Activated T-helper 2 cell treated with anti-CD3 and anti-CD28 coated beads, Interferon-gamma antibody, Interleukin-2, Interleukin-4, amounts not matched to agents 10 μg/mL and 5 μg/mL and 100 μg/mL, durations not matched to agents 14 hours and 24 hours and 36 hours (primary cell): Measurements from ENCODE around the gene FLRT1. TPM values are rescaled to one million over a fixed set of nuclear protein-coding genes. Genes with fewer than 3 reads are reported as not detected.

Experiments used
- DNase-seq: peaks from one replicate; pipeline ENCODE4 v3.0.0; 2021; ENCODE audit warnings: low spot score
- H3K27ac Mint-ChIP-seq: one replicate; pipeline ENCODE4 v1.8.0; 2021; ENCODE audit warnings: mixed read lengths
- H3K27me3 Mint-ChIP-seq: one replicate; pipeline ENCODE4 v1.8.0; 2021; ENCODE audit warnings: low read depth, mixed read lengths
- H3K36me3 Mint-ChIP-seq: one replicate; pipeline ENCODE4 v1.8.0; 2021; ENCODE audit warnings: low read depth, mixed read lengths
- H3K4me1 Mint-ChIP-seq: one replicate; pipeline ENCODE4 v1.8.0; 2021; ENCODE audit warnings: low read depth, mixed read lengths
- H3K4me3 Mint-ChIP-seq: one replicate; pipeline ENCODE4 v1.8.0; 2021; ENCODE audit warnings: low read depth, mild to moderate bottlenecking, moderate library complexity, mixed read lengths
- H3K9me3 Mint-ChIP-seq: one replicate; pipeline ENCODE4 v1.8.0; 2021; ENCODE audit warnings: mixed read lengths
- intact Hi-C: fragments of 100-400 bp; cut with micrococcal nuclease; formaldehyde crosslinking; loops from one replicate; pipeline ENCODE4 v1.15.1; 2023
- total RNA-seq: library from RNA; stranded (reverse); gene quantifications from 2 replicates; pipeline ENCODE4 v1.2.3, GENCODE V29; 2022

Gene FLRT1
- total RNA-seq, 1 donor from 2014 or later, result not detected

- intact Hi-C loops, result no loop called here
- Mint-ChIP-seq H3K4me3 (no peak overlapping the region), H3K27ac (no peak overlapping the region), H3K27me3 (peaks cover 25% of the 10 kb centered on the region), H3K4me1 (peaks cover 3% of the 10 kb centered on the region), H3K9me3 (peaks cover 13% of the 10 kb centered on the region), H3K36me3 (no peaks in the 10 kb centered on the region)
- no peak for DNase-seq
Measured at GRCh38 chr11:64009710-64010109, 26.0 kb upstream of the FLRT1 start.

GRCh38 chr11:64010783-64011182, 24.9 kb upstream of the FLRT1 start:
- intact Hi-C loops, result no loop called here
- peaks cover 3% of the 10 kb centered on the region for H3K4me1 Mint-ChIP-seq

GRCh38 chr11:64011371-64011770, 24.4 kb upstream of the FLRT1 start:
- peaks cover 3% of the 10 kb centered on the region for H3K4me1 Mint-ChIP-seq
- H3K36me3 Mint-ChIP-seq, result no peaks in the 10 kb centered on the region
- H3K9me3 Mint-ChIP-seq, result peaks cover 13% of the 10 kb centered on the region
- no peak for DNase-seq
- no peak overlapping the region for H3K4me3 Mint-ChIP-seq
- H3K27me3 Mint-ChIP-seq, result peaks cover 22% of the 10 kb centered on the region
- intact Hi-C loops, result no loop called here
- H3K27ac Mint-ChIP-seq, result no peak overlapping the region

More at GRCh38 chr11:64010783-64011182, 24.9 kb upstream of the FLRT1 start:
- Mint-ChIP-seq H3K27me3 (peaks cover 25% of the 10 kb centered on the region), H3K36me3 (no peaks in the 10 kb centered on the region), H3K4me3 (no peak overlapping the region), H3K27ac (no peak overlapping the region), H3K9me3 (peaks cover 13% of the 10 kb centered on the region)
- DNase-seq, result no peak

GRCh38 chr11:64013141-64013896, 22.4 kb upstream of the FLRT1 start:
- Mint-ChIP-seq H3K27ac (no peak overlapping the region), H3K4me3 (no peak overlapping the region), H3K36me3 (no peaks in the 10 kb centered on the region), H3K27me3 (peaks cover 5% of the 10 kb centered on the region), H3K4me1 (no peaks in the 10 kb centered on the region), H3K9me3 (peaks cover 13% of the 10 kb centered on the region)
- intact Hi-C loops, result no loop called here
- no peak for DNase-seq

- intact Hi-C loops, result no loop called here
Measured at GRCh38 chr11:64014356-64014755, 21.4 kb upstream of the FLRT1 start.

GRCh38 chr11:64015510-64015909, 20.2 kb upstream of the FLRT1 start:
- Mint-ChIP-seq H3K27ac (no peak overlapping the region), H3K4me1 (no peaks in the 10 kb centered on the region), H3K4me3 (no peak overlapping the region), H3K36me3 (no peaks in the 10 kb centered on the region), H3K9me3 (peaks cover 6% of the 10 kb centered on the region), H3K27me3 (no peaks in the 10 kb centered on the region)
- no peak for DNase-seq
- intact Hi-C loops, result no loop called here

More at GRCh38 chr11:64014356-64014755, 21.4 kb upstream of the FLRT1 start:
- Mint-ChIP-seq H3K4me1 (no peaks in the 10 kb centered on the region), H3K4me3 (no peak overlapping the region), H3K36me3 (no peaks in the 10 kb centered on the region), H3K27ac (no peak overlapping the region), H3K27me3 (no peaks in the 10 kb centered on the region), H3K9me3 (peaks cover 13% of the 10 kb centered on the region)
- no peak for DNase-seq

GRCh38 chr11:64015935-64016845, 19.5 kb upstream of the FLRT1 start:
- intact Hi-C loops, result no loop called here
- Mint-ChIP-seq H3K4me1 (no peaks in the 10 kb centered on the region), H3K4me3 (no peak overlapping the region), H3K36me3 (no peaks in the 10 kb centered on the region), H3K9me3 (no peaks in the 10 kb centered on the region), H3K27me3 (no peaks in the 10 kb centered on the region), H3K27ac (no peak overlapping the region)
- no peak for DNase-seq

- no peak overlapping the region for H3K27ac Mint-ChIP-seq
- H3K27me3 Mint-ChIP-seq, result no peaks in the 10 kb centered on the region
- no peaks in the 10 kb centered on the region for H3K9me3 Mint-ChIP-seq
- no peak overlapping the region for H3K4me3 Mint-ChIP-seq
- no peaks in the 10 kb centered on the region for H3K4me1 Mint-ChIP-seq
- DNase-seq, result no peak
- no peaks in the 10 kb centered on the region for H3K36me3 Mint-ChIP-seq
- intact Hi-C loops, result no loop called here
Measured at GRCh38 chr11:64017945-64018224, 17.8 kb upstream of the FLRT1 start.

GRCh38 chr11:64018310-64018709, 17.4 kb upstream of the FLRT1 start:
- Mint-ChIP-seq H3K36me3 (no peaks in the 10 kb centered on the region), H3K27ac (no peak overlapping the region), H3K9me3 (no peaks in the 10 kb centered on the region), H3K27me3 (no peaks in the 10 kb centered on the region), H3K4me1 (no peaks in the 10 kb centered on the region), H3K4me3 (no peak overlapping the region)
- no peak for DNase-seq
- intact Hi-C loops, result no loop called here

- Mint-ChIP-seq H3K36me3 (no peaks in the 10 kb centered on the region), H3K4me1 (no peaks in the 10 kb centered on the region), H3K27me3 (no peaks in the 10 kb centered on the region), H3K27ac (no peak overlapping the region), H3K4me3 (no peak overlapping the region), H3K9me3 (no peaks in the 10 kb centered on the region)
- intact Hi-C loops, result no loop called here
- DNase-seq, result no peak
Measured at GRCh38 chr11:64019106-64020037, 16.4 kb upstream of the FLRT1 start.

GRCh38 chr11:64020976-64021756, 14.6 kb upstream of the FLRT1 start:
- DNase-seq, result no peak
- Mint-ChIP-seq H3K4me1 (no peaks in the 10 kb centered on the region), H3K27me3 (no peaks in the 10 kb centered on the region), H3K9me3 (no peaks in the 10 kb centered on the region), H3K36me3 (no peaks in the 10 kb centered on the region), H3K27ac (no peak overlapping the region), H3K4me3 (no peak overlapping the region)
- intact Hi-C loops, result no loop called here

GRCh38 chr11:64021757-64022093, 14.0 kb upstream of the FLRT1 start:
- DNase-seq, result no peak
- intact Hi-C loops, result no loop called here
- Mint-ChIP-seq H3K27me3 (peaks cover 3% of the 10 kb centered on the region), H3K4me1 (no peaks in the 10 kb centered on the region), H3K27ac (no peak overlapping the region), H3K4me3 (no peak overlapping the region), H3K36me3 (no peaks in the 10 kb centered on the region), H3K9me3 (no peaks in the 10 kb centered on the region)
